GM21723 (cell line): ENCODE results near the gene SLC29A4.

Source experiments
- ATAC-seq: cut with Tn5 transposase; IDR thresholded peaks from one replicate; pipeline ENCODE4 v1.9.1; 2021; ENCODE audit warnings: mild to moderate bottlenecking, moderate library complexity; ENCODE audit not compliant: unreplicated experiment

The SLC29A4 gene

GRCh38 chr7:5350600-5351385 lies 68.0 kb downstream of the SLC29A4 start:
- ATAC-seq, result no peak

GRCh38 chr7:5351507-5352265 lies 68.9 kb downstream of the SLC29A4 start:
- no peak for ATAC-seq

GRCh38 chr7:5352440-5353010 lies 69.8 kb downstream of the SLC29A4 start:
- ATAC-seq, result no peak

GRCh38 chr7:5354460-5355232 lies 71.9 kb downstream of the SLC29A4 start:
- ATAC-seq, result no peak
